GM08714 (cell line): ENCODE results near the gene IL36RN.

ENCODE experiments used
- H3K4me3 ChIP-seq: fragments of 200-500 bp; sonication (Bioruptor generic); 2 replicates; pipeline ENCODE4 v1.5.1; 2014; ENCODE audit warnings: mild to moderate bottlenecking, low read length, inconsistent platforms
- ZNF274 ChIP-seq: IDR thresholded peaks from 2 replicates; pipeline ENCODE4 v1.6.1; 2012; ENCODE audit warnings: mild to moderate bottlenecking, low read depth, low read length

The IL36RN gene

GRCh38 chr2:113060396-113060795 lies 1.4 kb downstream of the IL36RN start:
- H3K4me3 ChIP-seq = no peak overlapping the region
- no peak for TF ChIP-seq ZNF274

- no peak overlapping the region for H3K4me3 ChIP-seq
- TF ChIP-seq ZNF274 = no peak
These were observed 1.8 kb downstream of the IL36RN start for GRCh38 chr2:113060796-113061195.

DNA sequence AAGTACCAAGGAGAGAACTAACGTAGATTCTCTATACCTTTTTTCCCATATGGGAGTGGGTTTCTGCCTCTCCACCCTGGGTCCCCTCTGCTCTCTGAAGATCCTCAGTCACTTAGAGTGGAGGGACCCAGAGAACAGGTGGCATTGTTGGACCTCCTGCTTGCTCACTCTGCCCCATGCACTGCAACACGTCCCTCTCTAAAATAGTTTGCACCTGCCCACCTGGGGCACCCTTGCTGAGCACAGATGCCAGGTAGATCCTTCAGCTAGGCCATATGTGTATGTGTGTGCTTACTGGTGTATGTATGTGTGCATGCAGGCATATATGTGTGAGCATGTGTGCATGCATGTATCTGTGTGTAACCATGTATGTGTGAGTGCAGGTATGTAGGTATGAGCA lies 2.2 kb downstream of the IL36RN start:
- no peak overlapping the region for H3K4me3 ChIP-seq
- no peak for TF ChIP-seq ZNF274

- no peak overlapping the region for H3K4me3 ChIP-seq
- TF ChIP-seq ZNF274 = no peak
These were observed 3.1 kb downstream of the IL36RN start for GRCh38 chr2:113061896-113062770.

GRCh38 chr2:113064281-113064680 lies 5.3 kb downstream of the IL36RN start:
- no peak overlapping the region for H3K4me3 ChIP-seq
- TF ChIP-seq ZNF274 = no peak

DNA sequence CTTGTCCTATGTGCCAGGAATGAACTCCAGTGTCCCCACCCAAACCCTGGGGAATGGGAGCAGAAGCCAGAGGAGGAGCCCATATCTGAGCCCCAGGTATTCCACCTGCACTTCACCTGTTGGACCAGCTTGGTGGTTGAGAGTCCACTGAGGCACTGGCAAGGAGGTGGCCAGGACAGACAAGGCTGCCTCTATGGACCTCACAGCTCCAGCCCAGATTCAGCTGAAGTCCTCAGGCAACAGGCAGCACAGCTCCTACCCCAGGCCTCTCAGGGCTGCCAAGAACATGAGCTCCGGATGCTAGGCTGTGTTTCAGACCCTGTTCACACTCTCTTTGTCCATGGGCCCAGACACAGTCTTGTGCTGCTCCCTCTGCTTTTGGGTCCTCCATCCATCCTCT lies 5.9 kb downstream of the IL36RN start:
- H3K4me3 ChIP-seq = no peak overlapping the region
- TF ChIP-seq ZNF274 = no peak

- H3K4me3 ChIP-seq = no peak within 1 kb of the TSS
- TF ChIP-seq ZNF274 = no peak
These were observed 8.7 kb downstream of the IL36RN start, which contains the start of gene IL1F10 for GRCh38 chr2:113067681-113068080. IL1F10 (plus strand) TSS chr2:113067970; CDS start chr2:113072739, 4,769 bp downstream.

DNA sequence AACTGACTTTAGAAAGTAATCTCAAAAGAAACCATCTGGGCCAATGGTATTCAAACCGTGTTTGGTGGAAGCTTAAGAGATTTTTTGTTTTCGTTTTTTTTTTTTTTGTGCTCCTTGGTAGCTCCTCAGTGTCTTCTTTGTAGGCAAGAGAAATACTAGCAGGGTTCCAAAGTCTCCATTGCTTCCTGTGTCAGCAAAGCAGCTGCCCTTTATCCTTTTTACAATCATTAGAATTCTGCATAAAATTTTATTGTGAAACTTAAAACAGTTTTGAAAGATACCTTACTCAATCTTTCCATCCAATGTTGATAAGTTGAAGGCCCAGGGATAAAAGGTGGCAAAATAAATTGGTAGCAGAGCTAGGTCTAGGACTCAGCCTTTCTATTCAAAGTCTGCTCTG lies 9.3 kb downstream of the IL36RN start:
- TF ChIP-seq ZNF274 = no peak
- no peak overlapping the region for H3K4me3 ChIP-seq

DNA sequence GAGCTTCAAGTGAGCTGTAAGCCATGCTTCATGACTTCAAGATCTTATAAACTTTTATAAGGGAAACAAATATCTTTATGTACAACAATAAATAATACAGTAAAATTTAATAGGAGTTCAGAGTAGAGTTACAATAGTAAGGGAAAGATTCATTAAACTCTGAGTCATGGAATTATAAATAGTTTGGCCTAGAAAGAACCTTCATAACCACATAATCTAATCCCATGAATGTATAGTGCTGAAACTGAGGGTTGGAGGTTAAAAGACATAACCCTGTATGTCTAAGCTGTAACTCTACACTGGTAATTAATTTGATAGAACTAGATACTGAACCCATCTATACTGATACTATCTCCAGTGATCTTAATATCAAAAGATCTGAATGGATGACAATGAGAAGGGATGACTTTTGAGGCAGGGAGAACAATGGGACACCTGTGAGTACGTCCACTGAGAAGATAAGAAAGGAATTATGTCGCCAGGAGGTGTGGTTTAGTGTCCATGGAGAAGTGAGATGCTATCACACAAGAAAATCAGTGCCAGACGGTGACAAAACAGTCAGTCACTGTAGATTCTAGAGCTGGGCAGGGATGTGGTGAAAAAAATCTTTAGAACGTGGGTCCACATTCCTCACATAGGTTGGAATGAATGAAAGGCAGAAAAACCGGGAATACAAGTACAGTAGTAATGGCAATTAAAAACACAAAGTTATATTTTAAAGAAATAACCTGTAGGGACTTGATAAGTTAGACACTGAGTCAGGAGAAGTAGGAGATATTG lies 9.9 kb downstream of the IL36RN start:
- no peak overlapping the region for H3K4me3 ChIP-seq
- no peak for TF ChIP-seq ZNF274

DNA sequence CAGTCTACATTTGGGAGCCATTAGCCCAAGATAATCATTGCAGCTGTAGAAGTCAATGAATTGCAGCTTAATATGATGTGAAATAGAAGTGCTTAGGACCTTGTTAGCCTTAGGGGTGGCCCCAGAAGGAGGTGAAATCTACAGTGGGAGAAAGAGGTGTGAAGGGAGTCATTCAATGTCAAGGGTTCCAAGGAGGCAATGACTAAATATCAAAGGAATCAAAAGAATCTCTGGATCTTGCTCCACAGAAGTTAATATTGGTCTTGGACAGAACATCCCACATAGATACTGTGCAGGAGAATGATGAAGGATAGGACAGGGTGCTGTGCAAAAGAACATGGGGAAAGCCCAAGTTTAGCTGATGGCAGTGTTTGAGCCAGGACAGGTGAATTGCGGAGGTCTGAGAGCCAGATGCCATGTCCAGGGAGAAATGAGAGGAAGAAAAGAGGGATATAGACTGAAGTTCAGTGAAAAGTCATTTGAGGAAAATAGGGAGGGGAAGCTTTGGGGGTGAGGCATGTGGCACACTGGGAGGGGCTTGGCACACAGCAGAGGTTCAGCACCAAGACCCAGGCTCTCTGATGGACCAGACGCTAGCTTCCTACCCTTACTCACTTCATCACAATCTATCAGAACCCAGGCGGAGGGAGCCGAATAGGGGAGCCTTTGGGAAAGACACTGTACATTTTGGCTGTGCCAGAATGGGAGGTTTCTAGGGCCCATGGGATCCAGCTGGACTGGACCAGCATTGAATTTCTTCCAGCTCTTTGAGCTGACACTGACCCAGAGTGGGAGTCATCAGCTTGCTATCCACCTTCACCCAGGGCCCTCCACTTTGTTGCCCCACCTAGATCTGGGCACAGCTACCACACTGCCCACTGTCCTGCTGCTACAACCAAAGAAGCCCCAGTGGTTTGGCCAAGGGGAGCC lies 10.9 kb downstream of the IL36RN start:
- no peak for TF ChIP-seq ZNF274
- no peak overlapping the region for H3K4me3 ChIP-seq

GRCh38 chr2:113070606-113070975 lies 11.6 kb downstream of the IL36RN start:
- no peak for TF ChIP-seq ZNF274
- no peak overlapping the region for H3K4me3 ChIP-seq

DNA sequence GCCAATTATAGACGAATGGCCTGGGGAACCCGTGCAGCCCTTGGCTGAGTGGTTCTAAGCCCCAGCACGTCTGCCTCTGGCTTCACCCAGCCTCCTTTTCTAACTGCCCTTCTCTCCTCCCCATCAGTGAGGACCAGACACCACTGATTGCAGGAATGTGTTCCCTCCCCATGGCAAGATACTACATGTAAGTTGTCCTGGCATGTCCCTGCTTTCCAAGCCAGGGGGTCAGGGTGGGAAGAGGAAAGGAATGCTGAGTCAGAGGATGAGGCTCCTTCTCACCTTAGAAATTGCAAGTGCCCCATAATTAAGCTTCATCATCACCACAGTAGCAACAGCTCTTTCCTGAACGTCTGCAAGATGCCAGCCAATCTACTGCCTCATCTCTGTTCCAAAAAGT lies 13.6 kb downstream of the IL36RN start:
- TF ChIP-seq ZNF274 = no peak
- H3K4me3 ChIP-seq = no peak overlapping the region

DNA sequence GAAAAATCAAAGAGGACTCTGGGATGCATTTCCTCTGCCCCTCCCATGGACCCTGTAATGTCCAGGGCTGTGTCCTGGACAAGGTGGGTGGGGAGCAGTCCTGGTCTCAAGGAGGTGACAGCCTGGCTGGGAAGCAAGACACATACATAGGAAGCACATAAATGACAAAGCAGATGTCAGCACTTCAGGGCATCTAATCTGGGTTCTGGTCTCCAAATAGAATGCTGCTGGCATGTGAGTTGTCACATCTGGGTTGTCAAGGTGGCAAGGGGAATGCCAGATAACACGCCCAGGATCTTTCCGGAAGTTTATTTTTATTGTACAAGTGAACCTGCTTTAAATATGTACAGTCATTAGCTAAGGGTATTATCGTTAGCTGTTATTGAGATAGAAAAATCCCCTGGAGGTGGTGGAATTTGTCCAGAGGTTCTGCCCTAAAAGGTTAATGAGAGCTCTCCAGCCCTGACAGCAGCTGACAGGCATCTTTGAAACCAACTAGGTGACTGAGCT lies 14.4 kb downstream of the IL36RN start:
- TF ChIP-seq ZNF274 = no peak
- no peak overlapping the region for H3K4me3 ChIP-seq

GRCh38 chr2:113075030-113075429 lies 16.0 kb downstream of the IL36RN start:
- no peak overlapping the region for H3K4me3 ChIP-seq
- TF ChIP-seq ZNF274 = no peak
